Type B pancreatic cell (in vitro differentiated cells): ENCODE results near the gene CRHR2. TPM values are rescaled to one million over a fixed set of nuclear protein-coding genes. Genes with fewer than 3 reads are reported as not detected.

Experiments
- DNase-seq: peaks from one replicate; pipeline ENCODE4 v3.0.0; 2021; ENCODE audit warnings: mixed read lengths; ENCODE audit not compliant: unreplicated experiment; ENCODE audit errors: extremely low spot score
- H3K27ac Mint-ChIP-seq: 2 replicates; pipeline ENCODE4 v1.8.0; 2021; ENCODE audit warnings: mild to moderate bottlenecking, mixed read lengths
- H3K27me3 Mint-ChIP-seq: 2 replicates; pipeline ENCODE4 v1.8.0; 2021; ENCODE audit warnings: mixed read lengths
- H3K36me3 Mint-ChIP-seq: 2 replicates; pipeline ENCODE4 v1.8.0; 2021; ENCODE audit warnings: mixed read lengths
- H3K4me1 Mint-ChIP-seq: one replicate; pipeline ENCODE4 v1.8.0; 2021; ENCODE audit warnings: mixed read lengths; ENCODE audit not compliant: unreplicated experiment
- H3K4me3 Mint-ChIP-seq: 2 replicates; pipeline ENCODE4 v1.8.0; 2021; ENCODE audit warnings: mild to moderate bottlenecking, mixed read lengths
- H3K9me3 Mint-ChIP-seq: 2 replicates; pipeline ENCODE4 v1.8.0; 2021; ENCODE audit warnings: mixed read lengths
- CTCF ChIP-seq: fragments of 200-600 bp; sonication (generic); conservative IDR thresholded peaks from 2 replicates; pipeline ENCODE4 v1.5.0; 2021; ENCODE audit warnings: antibody characterized with exemption, mild to moderate bottlenecking
- total RNA-seq: library from RNA; stranded (reverse); gene quantifications from 2 replicates; pipeline ENCODE4 v1.2.1, GENCODE V29; 2021; ENCODE audit warnings: low replicate concordance

CRHR2 gene
- total RNA-seq, 1 donor from 2014 or later: 0.27 TPM

GRCh38 chr7:30700941-30701340 lies 18.7 kb upstream of the CRHR2 start:
- Mint-ChIP-seq H3K4me3 (no peak overlapping the region), H3K27me3 (peaks cover 23% of the 10 kb centered on the region), H3K9me3 (no peaks in the 10 kb centered on the region), H3K27ac (no peak overlapping the region), H3K36me3 (no peaks in the 10 kb centered on the region), H3K4me1 (no peaks in the 10 kb centered on the region)
- DNase-seq: no peak
- TF ChIP-seq CTCF: no peak

- TF ChIP-seq CTCF: no peak
- Mint-ChIP-seq H3K27me3 (peaks cover 23% of the 10 kb centered on the region), H3K4me3 (no peak overlapping the region), H3K4me1 (no peaks in the 10 kb centered on the region), H3K9me3 (no peaks in the 10 kb centered on the region), H3K36me3 (no peaks in the 10 kb centered on the region), H3K27ac (no peak overlapping the region)
- no peak for DNase-seq
Observed at GRCh38 chr7:30699706-30700495, 17.6 kb upstream of the CRHR2 start.

- Mint-ChIP-seq H3K27me3 (peaks cover 26% of the 10 kb centered on the region), H3K4me1 (no peaks in the 10 kb centered on the region), H3K9me3 (no peaks in the 10 kb centered on the region), H3K4me3 (no peak overlapping the region), H3K27ac (no peak overlapping the region), H3K36me3 (no peaks in the 10 kb centered on the region)
- no peak for TF ChIP-seq CTCF
- no peak for DNase-seq
Observed at GRCh38 chr7:30698481-30698880, 16.2 kb upstream of the CRHR2 start.

- H3K27me3 Mint-ChIP-seq: peaks cover 27% of the 10 kb centered on the region
- no peak for TF ChIP-seq CTCF
- no peaks in the 10 kb centered on the region for H3K36me3 Mint-ChIP-seq
- H3K9me3 Mint-ChIP-seq: no peaks in the 10 kb centered on the region
- no peak overlapping the region for H3K27ac Mint-ChIP-seq
- no peaks in the 10 kb centered on the region for H3K4me1 Mint-ChIP-seq
- no peak overlapping the region for H3K4me3 Mint-ChIP-seq
- DNase-seq: no peak
Observed at GRCh38 chr7:30697719-30698460, 15.6 kb upstream of the CRHR2 start.

- no peak for TF ChIP-seq CTCF
- no peak for DNase-seq
- no peaks in the 10 kb centered on the region for H3K36me3 Mint-ChIP-seq
- H3K27me3 Mint-ChIP-seq: peaks cover 21% of the 10 kb centered on the region
- H3K4me1 Mint-ChIP-seq: no peaks in the 10 kb centered on the region
- H3K9me3 Mint-ChIP-seq: no peaks in the 10 kb centered on the region
- H3K4me3 Mint-ChIP-seq: no peak overlapping the region
- no peak overlapping the region for H3K27ac Mint-ChIP-seq
Observed at GRCh38 chr7:30694774-30695721, 12.8 kb upstream of the CRHR2 start.
